Tibial nerve (tissue), 4 donors: ENCODE results near the gene HPGDS. TPM values are rescaled to one million over a fixed set of nuclear protein-coding genes. Genes with fewer than 3 reads are reported as not detected.
"Not testable (repeated sequence)": the region's sequence is repeated elsewhere in the genome, so short reads cannot be mapped to it uniquely, and the experiment has no call there.

Experiments used
- DNase-seq, 2 donors: peaks; one replicate each; pipeline ENCODE4 v3.0.0-alpha.2; 2019; ENCODE audit warnings: low spot score in 2 of 2
- H3K27ac ChIP-seq, 4 donors: fragments of 200-600 bp; sonication (generic) in 3 of 4; one replicate each; pipeline ENCODE4 v1.5.1; 2017 to 2019; ENCODE audit warnings: mild to moderate bottlenecking in 1 of 4
- H3K27me3 ChIP-seq, 2 donors: fragments of 200-600 bp; sonication (generic) in 1 of 2; one replicate each; pipeline versions ENCODE4 v1.5.1 to v1.6.0; 2017 to 2019
- H3K36me3 ChIP-seq, 3 donors: fragments of 200-600 bp; sonication (generic); one replicate each; pipeline ENCODE4 v1.5.1; 2018 to 2019
- H3K4me1 ChIP-seq, 4 donors: fragments of 200-600 bp; sonication (generic) in 3 of 4; one replicate each; pipeline ENCODE4 v1.5.1; 2017 to 2019
- H3K4me3 ChIP-seq, 4 donors: fragments of 200-600 bp; sonication (generic) in 3 of 4; one replicate each; pipeline ENCODE4 v1.5.1; 2017 to 2019; ENCODE audit warnings: mild to moderate bottlenecking in 1 of 4, moderate library complexity in 1 of 4
- H3K9me3 ChIP-seq, 4 donors: fragments of 200-600 bp; sonication (generic) in 3 of 4; one replicate each; pipeline ENCODE4 v1.5.1; 2017 to 2019
- CTCF ChIP-seq, 5 experiments: fragments of 200-600 bp in 3 of 5; fragments of 450-650 bp in 2 of 5; sonication (generic) in 3 of 5; IDR thresholded peaks; one replicate each; pipeline ENCODE4 v1.5.1; 2016 to 2019; ENCODE audit warnings: antibody characterized with exemption in 5 of 5, mild to moderate bottlenecking in 3 of 5, moderate library complexity in 2 of 5
- EP300 ChIP-seq, 2 donors: sonication (generic); formaldehyde crosslinking; IDR thresholded peaks; one replicate each; pipeline ENCODE4 v1.6.1; 2017; ENCODE audit warnings: antibody characterized with exemption in 2 of 2, mild to moderate bottlenecking in 1 of 2
- POLR2A ChIP-seq, 2 donors: fragments of 450-650 bp; IDR thresholded peaks; one replicate each; pipeline ENCODE4 v1.6.1; 2017; ENCODE audit warnings: antibody characterized with exemption in 2 of 2, mild to moderate bottlenecking in 2 of 2, moderate library complexity in 2 of 2
- WGBS, 2 donors: methylation state at CpG; one replicate each; pipeline ENCODE4 v1.1.5; 2018; 5-methylcytosine and 5-hydroxymethylcytosine counted together
- total RNA-seq, 4 donors: library from RNA; depleted of rRNA; stranded (reverse); fragments of >200 nt; gene quantifications; one replicate each; pipeline ENCODE4 v1.1.0, GENCODE V29; 2016

The HPGDS gene
- total RNA-seq, 4 donors from 2014 or later: 1.1 to 3.6 (median 1.8) TPM; not detected in 1

DNA sequence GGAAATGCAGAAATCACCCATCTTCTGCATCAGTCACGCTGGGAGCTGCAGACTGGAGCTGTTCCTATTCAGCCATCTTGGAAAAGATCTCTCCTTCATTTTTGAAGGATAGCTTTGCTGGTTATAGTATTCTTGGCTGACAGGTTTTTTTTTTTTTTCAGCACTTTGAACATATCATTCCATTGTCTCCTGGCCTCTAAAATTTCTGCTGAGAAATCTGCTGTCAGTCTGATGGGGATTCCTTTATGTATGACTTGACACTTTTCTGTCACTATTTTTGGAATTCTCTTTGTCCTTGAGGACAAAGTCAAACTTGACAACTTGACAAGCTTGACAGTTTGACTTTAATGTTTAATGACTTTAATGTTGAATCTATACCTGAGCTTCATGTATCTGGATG lies 16.8 kb downstream of the HPGDS start:
- DNase-seq: no peak
- Histone ChIP-seq H3K27ac (no peak overlapping the region), H3K27me3 (no peaks in the 10 kb centered on the region), H3K4me3 (no peak overlapping the region), H3K4me1 (no peaks in the 10 kb centered on the region), H3K36me3 (no peaks in the 10 kb centered on the region), H3K9me3 (peaks cover 0 to 36% (median 5%) of the 10 kb centered on the region in 4 donors)
- TF ChIP-seq POLR2A (IDR thresholded peaks at IDR 0.05): no peak
- TF ChIP-seq CTCF (IDR thresholded peaks at IDR 0.05): no peak
- no peak for TF ChIP-seq EP300 (IDR thresholded peaks at IDR 0.05)
- 94 to 100% methylated on average over 1 of the region's 1 CpG for WGBS, 2 donors

DNA sequence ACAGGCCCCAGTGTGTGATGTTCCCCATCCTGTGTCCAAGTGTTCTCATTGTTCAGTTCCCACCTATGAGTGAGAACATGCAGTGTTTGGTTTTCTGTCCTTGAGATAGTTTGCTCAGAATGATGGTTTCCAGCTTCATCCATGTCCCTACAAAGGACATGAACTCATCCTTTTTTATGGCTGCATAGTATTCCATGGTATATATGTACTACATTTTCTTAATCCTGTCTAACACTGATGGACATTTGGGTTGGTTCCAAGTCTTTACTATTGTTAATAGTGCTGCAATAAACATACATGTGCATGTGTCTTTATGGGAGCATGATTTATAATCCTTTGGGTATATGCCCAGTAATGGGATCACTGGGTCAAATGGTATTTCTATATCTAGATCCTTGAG lies 22.7 kb downstream of the HPGDS start:
- H3K9me3 ChIP-seq: peaks cover 0 to 13% (median 1%) of the 10 kb centered on the region in 4 donors
- not testable (repeated sequence) for H3K4me1 ChIP-seq, H3K36me3 ChIP-seq, H3K27me3 ChIP-seq, H3K4me3 ChIP-seq, DNase-seq, H3K27ac ChIP-seq

GRCh38 chr4:94307231-94307871 lies 35.3 kb downstream of the HPGDS start:
- H3K27me3 ChIP-seq: no peaks in the 10 kb centered on the region
- DNase-seq: no peak
- TF ChIP-seq EP300 (IDR thresholded peaks at IDR 0.05) (no peak), POLR2A (IDR thresholded peaks at IDR 0.05) (no peak), CTCF (IDR thresholded peaks at IDR 0.05) (no peak)
- 73 to 74% methylated on average over 4 of the region's 4 CpGs for WGBS, 2 donors
- H3K4me1 ChIP-seq: peaks cover 0 to 37% (median 2%) of the 10 kb centered on the region in 4 donors
- H3K36me3 ChIP-seq: no peaks in the 10 kb centered on the region
- H3K4me3 ChIP-seq: no peak overlapping the region
- peak overlapping the region in 2 of 4 donors; percentile 67 to 68 for H3K27ac ChIP-seq
- no peaks in the 10 kb centered on the region for H3K9me3 ChIP-seq

- H3K9me3 ChIP-seq: no peaks in the 10 kb centered on the region
- H3K4me1 ChIP-seq: peaks cover 0 to 37% (median 2%) of the 10 kb centered on the region in 4 donors
- no peaks in the 10 kb centered on the region for H3K27me3 ChIP-seq
- H3K36me3 ChIP-seq: no peaks in the 10 kb centered on the region
- H3K27ac ChIP-seq: peak overlapping the region in 2 of 4 donors; percentile 67 to 68
- WGBS, 2 donors: 23 to 41% methylated on average over 3 of the region's 3 CpGs
- DNase-seq: no peak
- no peak overlapping the region for H3K4me3 ChIP-seq
- peak in 1 of 2 donors; percentile 73 for TF ChIP-seq EP300 (IDR thresholded peaks at IDR 0.05)
- no peak for TF ChIP-seq CTCF (IDR thresholded peaks at IDR 0.05)
Measured at GRCh38 chr4:94306713-94307112, 35.9 kb downstream of the HPGDS start.

- Histone ChIP-seq H3K27me3 (no peaks in the 10 kb centered on the region), H3K9me3 (no peaks in the 10 kb centered on the region), H3K36me3 (no peaks in the 10 kb centered on the region), H3K27ac (peak overlapping the region in 1 of 4 donors; percentile 67), H3K4me1 (peaks cover 0 to 37% (median 2%) of the 10 kb centered on the region in 4 donors), H3K4me3 (no peak overlapping the region)
- TF ChIP-seq EP300 (IDR thresholded peaks at IDR 0.05): no peak
- TF ChIP-seq CTCF (IDR thresholded peaks at IDR 0.05): no peak
- TF ChIP-seq POLR2A (IDR thresholded peaks at IDR 0.05): no peak
- 85 to 91% methylated on average over 5 of the region's 5 CpGs for WGBS, 2 donors
- DNase-seq: no peak
Measured at GRCh38 chr4:94305466-94306225, 37.0 kb downstream of the HPGDS start.
